Measurements from ENCODE around the gene REEP1.

The REEP1 gene

DNA sequence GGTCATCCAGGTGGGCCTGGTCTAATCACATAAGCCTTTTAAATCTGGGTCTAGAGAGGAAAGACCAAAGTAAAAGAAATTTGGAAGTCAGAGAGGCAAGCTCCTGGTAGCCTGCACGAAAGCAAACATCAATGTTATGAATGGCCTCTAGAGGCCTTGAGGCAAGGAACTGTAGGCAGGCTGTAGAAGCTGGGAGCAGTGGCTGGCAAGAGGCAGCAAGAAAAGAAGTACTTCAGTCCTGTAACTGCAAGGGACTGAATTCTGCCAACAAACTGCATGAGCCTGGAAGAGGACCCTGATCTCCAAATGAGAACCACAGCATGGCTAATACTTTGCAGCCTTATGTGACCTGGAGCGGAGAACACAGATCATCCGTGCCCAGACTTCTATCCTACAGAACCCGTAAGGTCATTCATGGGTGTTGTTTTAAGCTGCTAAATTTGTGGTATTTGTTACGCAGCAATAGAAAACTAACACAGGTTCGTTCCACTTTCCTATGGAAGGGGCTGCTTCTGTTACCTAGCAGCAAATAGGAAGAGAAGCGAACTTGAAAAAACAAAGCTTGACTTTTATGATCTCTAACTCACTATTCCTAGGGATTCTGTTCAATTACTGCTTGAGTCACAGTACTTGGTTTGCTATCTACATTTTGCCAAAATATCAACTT lies 143.4 kb downstream of the REEP1 start:
- DNase-seq = no peak

DNA sequence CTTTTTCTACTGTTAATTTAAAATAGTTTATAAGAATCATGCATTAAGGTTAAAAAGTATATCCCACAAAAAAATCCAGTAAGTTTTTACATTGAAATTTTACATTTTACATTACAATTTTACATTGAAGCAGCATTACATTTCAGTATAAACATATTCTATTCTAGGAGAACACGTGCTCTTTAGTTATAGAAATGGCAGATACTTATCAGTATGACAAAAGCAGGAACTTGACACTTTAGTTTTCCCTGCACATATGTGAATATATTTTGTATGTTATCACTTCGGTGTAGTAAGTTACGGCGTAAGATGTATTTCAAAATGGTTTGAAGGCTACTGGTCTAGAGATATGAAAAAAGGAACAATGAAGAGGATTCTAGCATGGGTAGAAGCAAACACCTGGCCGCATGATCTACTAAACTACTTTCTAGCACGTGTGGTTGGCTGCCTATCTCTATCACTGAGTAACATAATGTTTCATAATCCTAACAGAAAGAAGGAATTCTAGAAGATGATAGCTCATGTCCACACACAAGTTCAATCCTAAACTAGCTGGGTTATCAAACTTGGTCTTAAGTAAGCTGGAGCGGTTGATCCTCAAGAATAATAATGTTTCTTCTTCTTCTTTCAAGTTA lies 147.5 kb downstream of the REEP1 start:
- DNase-seq = no peak

DNA sequence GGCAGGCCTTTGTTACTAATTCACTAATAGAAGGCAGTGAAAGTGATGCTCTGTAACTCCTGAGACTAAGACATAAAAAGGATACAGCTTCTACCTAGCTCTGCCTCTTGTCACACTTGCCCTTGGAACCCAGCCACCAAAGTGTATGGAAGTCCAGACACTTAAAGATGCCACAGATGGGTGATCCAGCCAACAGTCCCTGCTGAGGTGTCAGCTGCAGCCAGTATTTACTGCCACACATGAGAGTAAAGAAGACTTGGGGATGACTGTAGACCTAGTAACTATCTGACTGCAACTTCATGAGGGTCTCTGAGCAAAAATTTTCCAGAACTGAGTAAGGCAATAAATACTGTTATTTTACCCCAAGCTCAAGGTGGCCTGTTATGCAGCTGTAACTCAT lies 151.0 kb downstream of the REEP1 start:
- DNase-seq = no peak

DNA sequence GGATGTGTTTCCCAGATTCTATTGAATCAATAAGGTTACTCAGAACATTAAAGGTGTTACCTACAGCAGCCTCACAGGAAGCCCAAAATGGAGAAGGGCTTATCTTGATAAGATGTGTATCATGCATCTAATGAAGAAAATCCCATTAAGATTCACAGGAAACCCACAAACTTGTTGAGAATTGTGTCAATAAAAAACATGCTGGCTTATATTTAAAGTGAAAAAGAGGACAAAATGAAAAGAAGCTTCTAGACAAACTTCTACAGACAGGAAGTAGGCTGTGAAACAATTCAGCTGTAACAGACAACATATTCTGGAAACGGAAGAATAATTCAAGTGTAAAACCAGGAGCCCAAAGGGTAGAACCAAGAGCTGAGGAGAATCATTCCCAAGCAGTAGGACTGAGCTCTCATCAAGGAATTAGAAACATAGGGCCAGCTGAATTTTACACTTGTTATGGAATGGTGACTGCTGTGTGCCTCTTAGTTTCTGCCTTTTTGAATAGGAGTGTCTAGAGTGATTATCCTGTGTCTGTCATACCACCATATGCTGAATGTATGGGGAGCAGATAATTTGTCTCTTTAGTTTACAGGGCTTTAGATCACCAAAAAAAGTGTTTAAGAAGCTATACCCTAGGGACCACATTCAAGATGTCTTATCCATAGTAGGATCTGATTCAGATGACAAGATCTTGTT lies 151.8 kb downstream of the REEP1 start:
- DNase-seq = no peak

DNA sequence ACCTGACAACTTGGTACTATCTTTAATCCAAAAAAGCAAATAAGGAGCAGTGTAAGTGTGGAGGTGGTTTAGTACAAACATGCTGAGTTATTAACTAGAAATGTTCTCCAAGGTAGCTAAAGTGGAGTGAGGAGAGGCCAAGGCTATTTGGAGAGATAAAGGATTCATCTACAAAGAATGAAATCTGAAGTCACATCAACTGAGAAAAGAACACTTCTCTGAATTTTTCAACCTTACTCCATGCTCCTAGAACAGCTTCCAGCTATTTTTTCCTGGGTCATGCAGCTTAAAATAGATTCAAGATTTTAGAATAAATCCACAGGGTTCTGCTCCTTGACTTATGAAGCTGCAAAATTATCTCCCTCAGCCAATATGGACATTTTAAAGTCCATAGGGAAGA lies 160.8 kb downstream of the REEP1 start:
- no peak for DNase-seq

DNA sequence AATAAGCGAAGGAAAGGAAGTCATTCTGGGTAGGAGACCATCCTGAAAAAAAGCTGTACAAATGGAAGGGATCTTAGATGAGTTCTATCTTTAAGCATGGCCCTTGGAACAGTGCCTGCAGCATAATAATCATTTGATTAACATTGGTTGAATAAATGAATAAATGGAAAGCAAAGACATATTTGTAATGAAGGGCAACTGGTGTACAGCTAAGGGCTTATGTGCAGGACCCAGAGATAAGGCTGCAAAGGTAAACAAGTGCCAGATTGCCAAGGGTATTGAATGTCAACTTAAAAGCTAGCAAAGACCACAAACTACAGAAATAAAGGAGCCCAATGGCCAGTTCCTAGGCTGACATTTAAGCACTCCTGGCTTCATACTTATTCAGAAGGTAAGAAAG lies 161.6 kb downstream of the REEP1 start:
- no peak for DNase-seq

DNA sequence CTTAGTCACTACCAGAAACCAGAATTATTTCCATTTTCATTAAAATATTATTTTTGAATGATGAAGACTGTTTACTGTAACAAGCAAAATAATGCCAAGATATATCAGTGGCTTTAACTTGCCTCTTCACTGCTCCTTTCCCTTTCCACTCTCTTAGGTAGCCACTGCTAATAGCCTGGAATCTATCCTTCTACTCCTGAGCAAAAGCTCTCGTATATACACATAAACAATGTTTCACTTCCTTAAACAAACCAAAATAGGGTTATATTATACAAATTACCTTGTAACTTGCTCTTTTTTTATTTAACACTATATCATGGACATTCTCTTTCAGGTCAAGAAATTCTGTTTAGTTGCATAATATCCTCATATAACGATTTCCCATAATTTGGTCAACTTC lies 163.0 kb downstream of the REEP1 start:
- no peak for DNase-seq

DNA sequence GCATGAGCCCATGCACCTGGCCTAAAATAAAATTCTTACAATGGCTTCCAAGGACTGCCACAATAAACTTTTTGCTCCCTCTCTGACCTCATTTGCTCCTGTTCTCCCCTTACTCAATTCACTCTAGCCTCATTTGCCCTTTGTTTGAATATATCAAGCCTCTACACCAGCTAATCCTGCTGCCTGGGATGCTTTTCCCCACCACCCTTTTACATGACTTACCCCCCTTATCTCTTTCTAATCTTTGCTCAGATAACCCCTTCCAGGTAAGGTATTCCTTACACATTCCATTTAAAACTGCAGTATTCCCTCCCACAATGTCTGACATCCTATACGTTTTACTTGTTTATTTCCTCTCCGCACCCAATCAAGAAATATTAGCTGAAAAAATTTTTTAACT lies 164.8 kb downstream of the REEP1 start:
- no peak for DNase-seq

DNA sequence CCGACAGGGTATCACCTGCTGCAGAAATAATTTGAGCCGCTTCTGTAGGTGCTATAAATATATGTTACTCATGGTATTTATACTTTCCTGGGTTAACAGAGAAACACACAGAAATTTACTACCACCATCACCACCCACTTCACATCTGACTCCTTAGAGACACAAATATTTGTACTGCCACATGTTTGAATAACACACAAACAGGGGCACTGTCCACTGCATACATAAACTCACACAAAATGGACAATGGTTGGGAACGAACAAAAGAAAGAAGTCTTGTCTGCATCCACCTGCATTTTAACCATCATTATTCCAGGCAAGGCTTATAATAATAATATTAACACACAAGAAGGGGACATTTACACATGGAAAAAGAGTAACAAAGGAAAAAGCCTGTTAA lies 166.1 kb downstream of the REEP1 start:
- DNase-seq = no peak

DNA sequence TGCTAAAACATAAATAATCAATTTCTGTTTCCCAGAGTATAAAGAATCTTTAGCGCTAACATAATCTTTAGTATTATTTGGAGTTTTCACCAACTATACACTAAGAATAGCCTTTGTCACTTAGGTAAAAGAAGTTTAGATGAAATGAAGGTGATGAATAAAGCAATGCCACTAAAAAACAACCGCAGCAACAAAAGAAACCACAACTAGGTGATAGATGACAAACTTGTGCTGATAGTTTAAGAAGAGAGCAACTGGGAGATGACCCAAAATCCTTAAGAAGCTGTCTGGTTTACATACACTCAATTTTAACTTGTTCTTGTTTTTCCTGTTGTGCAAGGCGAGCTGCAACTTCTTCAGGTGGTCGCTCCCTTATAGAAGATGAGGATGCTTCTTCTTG lies 167.0 kb downstream of the REEP1 start:
- no peak for DNase-seq
